Measurements from ENCODE around the gene TBR1.

The TBR1 gene

DNA sequence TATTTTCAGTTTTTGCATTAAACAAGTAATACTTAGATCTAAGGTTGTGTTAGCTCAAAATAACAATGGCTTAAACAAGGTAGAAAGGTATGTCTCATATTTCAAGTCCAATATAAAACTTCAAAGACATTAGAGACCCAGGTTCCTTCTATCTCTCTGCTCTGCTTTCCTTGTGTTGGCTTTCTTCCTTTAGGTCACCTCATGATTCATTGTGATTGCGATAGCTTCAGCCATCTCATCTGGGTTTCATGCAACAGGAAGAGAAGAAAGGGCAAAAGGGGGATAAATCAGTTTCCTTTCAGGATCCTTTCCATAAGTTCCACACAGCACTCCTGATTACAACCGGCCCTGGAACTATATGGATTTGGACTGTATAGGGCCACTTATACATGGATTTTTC is 16.0 kb upstream of the TBR1 start:
- FAIRE-seq (peak; percentile 72), DNase-seq (ENCODE audit: insufficient read length, low spot score) (no peak)
- no peak for TF ChIP-seq POLR2A (IDR thresholded peaks at IDR 0.05; ENCODE audit: low read depth, low read length)

DNA sequence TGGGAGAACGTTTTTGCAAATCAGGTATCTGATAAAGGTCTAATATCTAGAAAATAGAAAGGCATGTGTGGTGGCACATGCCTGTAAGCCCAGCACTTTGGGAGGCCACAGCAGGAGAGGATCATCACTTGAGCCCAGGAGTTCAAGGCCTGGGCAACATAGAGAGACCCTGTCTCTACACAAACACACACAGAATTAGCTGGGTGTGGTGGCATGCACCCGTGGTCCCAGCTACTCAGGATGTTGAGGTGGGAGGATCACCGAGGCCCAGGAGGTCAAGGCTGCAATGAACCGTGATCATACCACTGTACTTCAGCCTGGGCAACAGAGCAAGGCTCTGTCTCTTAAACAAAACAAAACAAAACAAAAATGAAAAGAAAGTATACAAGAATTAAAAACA is 13.8 kb upstream of the TBR1 start:
- FAIRE-seq (no peak), DNase-seq (ENCODE audit: insufficient read length, low spot score) (no peak)
- no peak for TF ChIP-seq POLR2A (IDR thresholded peaks at IDR 0.05; ENCODE audit: low read depth, low read length)

DNA sequence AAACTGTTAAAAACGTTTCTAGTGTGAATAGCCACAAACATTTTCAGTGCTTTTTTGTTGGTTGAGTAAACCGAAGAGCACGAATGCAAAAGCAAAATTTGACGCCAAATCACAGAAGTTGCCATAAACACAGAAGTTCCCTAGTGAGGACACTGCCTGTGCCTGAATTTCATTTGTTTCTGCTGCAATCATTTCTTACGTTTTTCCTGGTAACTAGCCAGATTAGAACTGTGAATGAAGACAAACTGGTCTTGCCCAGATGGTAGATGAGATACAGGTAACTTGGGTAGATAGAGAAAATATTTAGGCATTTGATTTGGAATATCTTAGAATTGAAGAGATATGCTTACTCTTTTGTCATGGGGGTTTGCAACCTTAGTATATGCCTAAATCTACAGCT is 9.8 kb upstream of the TBR1 start:
- DNase-seq (ENCODE audit: insufficient read length, low spot score) (no peak), FAIRE-seq (peak; percentile 43)
- no peak for TF ChIP-seq POLR2A (IDR thresholded peaks at IDR 0.05; ENCODE audit: low read depth, low read length)

DNA sequence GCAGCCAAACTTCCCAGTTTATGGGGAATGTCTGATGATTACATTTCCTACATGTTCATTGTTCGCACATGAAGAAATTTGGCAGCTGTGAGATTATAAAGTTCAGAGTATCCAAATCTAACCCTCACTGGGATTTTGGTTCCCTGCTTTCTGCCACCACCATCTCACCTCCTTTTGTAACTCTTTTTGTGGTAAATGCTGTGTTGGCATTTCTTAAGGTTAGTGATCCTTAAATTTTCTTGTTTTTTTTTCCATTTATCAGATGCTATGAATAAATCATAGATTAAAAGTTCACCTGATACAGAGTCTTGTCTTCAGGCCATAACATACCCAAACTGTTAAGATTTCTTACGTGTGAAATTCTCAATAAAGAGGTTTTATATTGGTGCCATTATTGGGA is 8.5 kb upstream of the TBR1 start:
- no peak for TF ChIP-seq POLR2A (IDR thresholded peaks at IDR 0.05; ENCODE audit: low read depth, low read length)
- FAIRE-seq (no peak), DNase-seq (ENCODE audit: insufficient read length, low spot score) (no peak)

DNA sequence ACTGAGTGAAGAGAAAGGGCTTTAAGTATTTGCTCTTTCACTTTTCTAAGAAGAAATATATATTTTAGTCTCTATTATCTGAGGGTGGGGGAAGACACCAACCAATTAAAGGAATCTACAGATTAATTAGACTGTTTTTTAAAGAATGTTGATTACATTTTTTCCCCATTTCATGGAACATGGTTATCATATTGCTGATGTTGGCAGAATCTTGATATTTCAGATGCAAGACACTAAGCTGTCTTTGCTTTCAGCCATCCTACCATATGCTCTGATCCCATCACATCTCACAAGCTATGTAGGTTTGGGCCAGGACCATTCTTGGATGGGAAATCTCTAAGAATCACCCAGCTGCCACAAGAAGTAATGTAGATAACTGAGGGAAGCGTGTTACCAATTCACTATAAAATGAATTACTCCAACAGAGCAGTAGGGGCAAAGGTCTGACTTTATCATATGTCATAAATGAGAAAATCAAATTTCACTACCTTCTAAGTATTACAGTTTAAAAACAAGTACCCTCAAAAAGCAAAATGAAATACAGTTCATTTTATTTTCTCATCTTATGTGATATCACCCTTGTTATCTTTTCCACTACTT is 6.7 kb upstream of the TBR1 start:
- FAIRE-seq = no peak
- TF ChIP-seq POLR2A (IDR thresholded peaks at IDR 0.05; ENCODE audit: low read depth, low read length) = no peak
- no peak for DNase-seq (ENCODE audit: insufficient read length, low spot score)

DNA sequence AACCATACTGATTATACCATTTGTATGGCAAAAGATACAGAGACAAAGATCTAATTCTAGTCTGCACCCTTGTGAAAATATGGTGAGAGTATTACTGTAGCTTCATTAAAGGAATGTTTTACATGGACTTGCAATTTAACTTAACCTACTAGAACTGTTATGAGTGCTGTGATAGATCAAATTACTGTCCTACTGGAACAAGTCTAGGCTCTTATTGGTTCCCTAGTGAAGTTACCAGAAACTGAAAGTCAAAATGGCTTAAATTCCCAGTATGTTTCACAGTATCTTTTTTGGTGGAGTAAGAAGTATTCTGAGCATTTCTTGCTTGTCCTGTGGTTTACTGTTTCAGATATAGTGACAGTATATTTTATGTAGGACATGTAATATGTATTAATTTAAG is 3.8 kb upstream of the TBR1 start:
- peak; percentile 55 for FAIRE-seq
- TF ChIP-seq POLR2A (IDR thresholded peaks at IDR 0.05; ENCODE audit: low read depth, low read length) = no peak
- DNase-seq (ENCODE audit: insufficient read length, low spot score) = no peak

DNA sequence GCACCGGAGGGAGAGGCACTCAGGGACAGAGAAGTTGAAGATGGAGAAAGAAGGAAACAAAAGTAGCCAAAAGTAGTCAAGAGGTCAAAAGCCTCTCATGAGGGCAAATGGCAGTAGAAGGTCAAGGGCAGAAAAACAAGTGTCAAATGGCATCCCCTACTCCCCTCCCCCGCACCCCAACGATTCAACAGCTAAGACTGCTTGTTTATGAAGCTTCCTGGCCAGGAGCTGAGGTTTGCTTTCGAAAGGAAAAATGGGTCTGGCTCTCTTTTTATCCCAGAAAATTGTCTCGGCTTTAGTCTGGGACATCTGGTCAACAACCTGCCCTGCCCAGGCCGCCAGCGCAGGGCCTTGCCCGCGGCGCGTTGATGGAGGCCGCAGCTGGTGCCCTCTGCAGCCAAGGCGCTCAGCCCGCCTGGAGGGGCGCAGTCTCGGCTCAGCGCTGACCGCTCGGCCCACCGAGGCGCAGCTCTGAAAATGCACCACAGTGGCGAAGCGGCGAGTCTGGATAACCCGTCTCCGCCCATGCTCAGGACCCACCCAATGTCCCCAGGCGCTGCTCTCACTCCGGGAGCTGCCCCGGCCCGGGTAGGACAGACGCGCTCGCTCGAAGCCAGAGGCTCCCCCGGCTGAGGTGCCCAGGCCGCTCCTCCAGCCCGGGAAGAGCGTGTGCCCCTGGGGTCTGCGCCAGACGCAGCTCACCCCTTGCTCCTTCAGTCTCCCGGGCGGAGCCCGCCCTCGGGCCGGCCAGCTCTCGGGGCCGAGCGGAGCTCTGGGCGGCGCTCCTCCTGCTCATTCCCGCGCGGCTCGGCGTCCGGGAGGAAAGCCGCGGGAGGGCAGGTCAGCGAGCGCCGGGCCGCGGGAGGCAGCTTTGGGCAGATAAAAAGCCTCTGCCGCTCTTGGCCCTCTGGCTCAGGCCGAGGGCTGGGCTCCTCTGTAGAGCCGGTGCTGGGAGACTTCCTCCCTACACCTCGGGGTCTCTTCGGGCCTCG is 1.8 kb upstream of the TBR1 start:
- FAIRE-seq (no peak), DNase-seq (ENCODE audit: insufficient read length, low spot score) (peak; percentile 67)
- peak; percentile 39; the same call in 1 of the 2 replicates for TF ChIP-seq POLR2A (IDR thresholded peaks at IDR 0.05; ENCODE audit: low read depth, low read length)

DNA sequence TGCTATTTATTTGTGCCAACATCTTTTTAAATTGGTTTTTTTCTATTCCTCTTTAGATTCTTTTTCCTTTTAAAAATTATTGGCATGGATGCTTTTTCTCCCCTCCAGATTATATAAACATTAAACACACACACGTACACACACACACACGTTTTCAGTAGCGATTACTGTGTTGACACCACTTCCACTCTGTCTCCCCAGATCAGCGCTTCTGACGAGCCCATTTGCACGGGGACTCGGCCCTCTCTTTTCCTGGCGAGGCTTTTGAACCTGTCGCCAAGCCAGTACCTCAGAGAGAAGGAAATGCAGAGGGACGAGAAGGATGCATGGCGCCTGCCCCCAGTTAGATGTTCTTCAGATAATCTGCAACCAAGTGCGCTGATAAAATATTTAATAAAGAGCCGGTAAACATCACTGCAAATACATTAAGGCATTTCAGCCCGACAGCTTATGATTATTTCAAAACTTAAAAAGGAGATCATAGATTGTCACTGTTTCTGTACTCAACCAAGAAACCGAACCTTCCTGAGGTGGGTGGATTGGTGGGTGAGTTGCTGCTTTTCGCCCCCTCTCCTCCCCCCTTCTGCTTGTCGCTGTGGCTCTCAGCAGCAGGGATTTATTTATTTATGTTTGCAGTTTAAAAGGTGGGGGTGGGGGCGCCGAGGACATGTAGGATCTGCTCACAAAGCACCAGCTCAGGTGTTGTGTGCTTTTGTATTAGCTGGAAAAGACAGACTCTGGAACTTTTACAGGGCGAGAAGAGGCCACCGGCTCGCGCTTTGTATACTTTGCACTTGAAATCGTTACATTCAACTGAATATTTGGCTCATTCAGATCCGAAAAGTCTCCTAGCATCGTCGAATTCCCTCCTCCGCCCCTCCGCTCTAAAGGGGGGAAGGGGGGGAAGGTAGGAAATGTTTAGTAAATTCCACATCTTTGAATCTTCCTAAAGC is 787 bp upstream of the TBR1 start:
- TF ChIP-seq POLR2A (IDR thresholded peaks at IDR 0.05; ENCODE audit: low read depth, low read length) = no peak
- DNase-seq (ENCODE audit: insufficient read length, low spot score) (no peak), FAIRE-seq (no peak)

DNA sequence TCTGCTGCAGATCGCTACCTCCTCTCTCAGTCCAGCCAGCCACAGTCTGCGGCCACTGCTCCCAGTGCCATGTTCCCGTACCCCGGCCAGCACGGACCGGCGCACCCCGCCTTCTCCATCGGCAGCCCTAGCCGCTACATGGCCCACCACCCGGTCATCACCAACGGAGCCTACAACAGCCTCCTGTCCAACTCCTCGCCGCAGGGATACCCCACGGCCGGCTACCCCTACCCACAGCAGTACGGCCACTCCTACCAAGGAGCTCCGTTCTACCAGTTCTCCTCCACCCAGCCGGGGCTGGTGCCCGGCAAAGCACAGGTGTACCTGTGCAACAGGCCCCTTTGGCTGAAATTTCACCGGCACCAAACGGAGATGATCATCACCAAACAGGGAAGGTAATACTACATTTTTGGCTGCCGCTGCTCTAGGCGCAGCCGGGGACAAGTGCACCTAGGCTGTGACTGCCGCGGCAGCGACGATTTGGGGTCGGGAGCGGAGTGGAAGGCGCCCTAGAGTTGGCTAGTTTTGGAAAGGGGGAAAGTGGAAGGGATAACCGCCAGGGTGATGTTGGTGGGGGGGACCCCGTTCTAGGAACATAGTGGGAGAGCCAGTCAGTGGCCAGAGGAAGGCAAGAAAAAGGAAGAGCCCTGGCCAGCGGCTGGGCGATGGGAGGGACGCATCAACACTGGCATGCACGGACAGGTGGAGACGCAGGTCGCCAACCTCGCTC is 776 bp downstream of the TBR1 start:
- DNase-seq (ENCODE audit: insufficient read length, low spot score) (no peak), FAIRE-seq (no peak)
- TF ChIP-seq POLR2A (IDR thresholded peaks at IDR 0.05; ENCODE audit: low read depth, low read length) = no peak

DNA sequence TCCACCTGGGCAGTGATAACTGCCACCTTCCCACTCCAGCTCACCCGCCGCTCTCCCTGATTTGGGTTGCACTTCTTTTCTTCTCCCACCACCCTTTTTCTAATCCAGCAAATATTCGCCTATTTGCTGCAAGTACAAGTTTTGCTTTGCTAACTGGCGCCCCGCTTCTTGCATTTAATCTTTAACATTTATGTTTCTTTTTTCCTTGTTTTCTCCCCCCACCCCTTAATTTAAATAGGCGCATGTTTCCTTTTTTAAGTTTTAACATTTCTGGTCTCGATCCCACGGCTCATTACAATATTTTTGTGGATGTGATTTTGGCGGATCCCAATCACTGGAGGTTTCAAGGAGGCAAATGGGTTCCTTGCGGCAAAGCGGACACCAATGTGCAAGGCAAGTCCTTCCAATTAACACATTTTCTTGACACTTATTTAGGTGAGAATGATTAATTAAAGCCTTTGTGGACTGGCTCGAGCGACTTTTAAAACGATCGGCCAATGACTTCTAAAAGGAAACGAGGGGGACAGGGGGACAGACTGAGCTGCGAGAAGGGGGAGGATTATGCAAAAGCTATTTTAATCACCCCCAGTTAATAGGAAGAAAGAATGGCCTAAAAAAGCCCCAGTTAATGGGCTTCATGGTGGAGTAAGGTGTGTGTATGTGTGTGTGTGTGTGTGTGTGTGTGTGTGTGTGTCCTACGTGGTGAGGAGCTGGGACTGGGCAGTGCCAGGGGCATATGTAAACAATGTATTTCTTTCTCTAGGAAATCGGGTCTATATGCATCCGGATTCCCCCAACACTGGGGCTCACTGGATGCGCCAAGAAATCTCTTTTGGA is 1.6 kb downstream of the TBR1 start:
- DNase-seq (ENCODE audit: insufficient read length, low spot score) (no peak), FAIRE-seq (no peak)
- no peak for TF ChIP-seq POLR2A (IDR thresholded peaks at IDR 0.05; ENCODE audit: low read depth, low read length)

DNA sequence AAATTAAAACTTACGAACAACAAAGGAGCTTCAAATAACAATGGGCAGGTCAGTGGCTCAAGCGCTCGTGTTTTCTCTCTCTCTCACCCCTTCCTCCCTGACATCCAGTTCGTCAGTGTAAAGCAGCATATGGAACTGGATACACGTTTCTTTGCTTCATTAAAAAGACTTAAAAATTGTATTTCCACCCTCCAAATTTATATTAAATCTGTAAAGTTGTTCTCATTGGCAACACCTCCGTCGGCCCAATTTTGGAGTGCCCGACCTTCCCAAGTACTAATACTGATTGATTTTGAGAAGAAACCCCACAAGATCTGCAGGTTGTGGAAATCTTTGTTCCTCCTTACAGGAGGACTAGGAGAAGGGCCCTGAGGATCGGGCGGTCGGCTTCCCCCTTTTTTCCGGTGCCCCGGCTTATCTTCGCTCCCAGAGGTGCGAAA is 2.2 kb downstream of the TBR1 start:
- FAIRE-seq = no peak
- DNase-seq (ENCODE audit: insufficient read length, low spot score) = no peak
- TF ChIP-seq POLR2A (IDR thresholded peaks at IDR 0.05; ENCODE audit: low read depth, low read length) = no peak
